GM18505 (cell line): Measurements from ENCODE around the gene ZNF628.

ENCODE experiments used
- ATAC-seq: cut with Tn5 transposase; IDR thresholded peaks from one replicate; pipeline ENCODE4 v1.9.1; 2021; ENCODE audit not compliant: unreplicated experiment
- POLR2A ChIP-seq: IDR thresholded peaks from 4 replicates; pipeline ENCODE4 v1.6.1; 2011; ENCODE audit warnings: borderline replicate concordance; ENCODE audit not compliant: insufficient read depth, insufficient read length; ENCODE audit errors: extremely low read depth

ZNF628 gene

GRCh38 chr19:55526216-55527196 is 50.1 kb downstream of the ZNF628 start:
- ATAC-seq, result no peak
- TF ChIP-seq POLR2A, result no peak

GRCh38 chr19:55527197-55528029 is 51.0 kb downstream of the ZNF628 start:
- no peak for ATAC-seq
- no peak for TF ChIP-seq POLR2A

GRCh38 chr19:55528030-55528803 is 51.8 kb downstream of the ZNF628 start:
- TF ChIP-seq POLR2A, result no peak
- ATAC-seq, result no peak

DNA sequence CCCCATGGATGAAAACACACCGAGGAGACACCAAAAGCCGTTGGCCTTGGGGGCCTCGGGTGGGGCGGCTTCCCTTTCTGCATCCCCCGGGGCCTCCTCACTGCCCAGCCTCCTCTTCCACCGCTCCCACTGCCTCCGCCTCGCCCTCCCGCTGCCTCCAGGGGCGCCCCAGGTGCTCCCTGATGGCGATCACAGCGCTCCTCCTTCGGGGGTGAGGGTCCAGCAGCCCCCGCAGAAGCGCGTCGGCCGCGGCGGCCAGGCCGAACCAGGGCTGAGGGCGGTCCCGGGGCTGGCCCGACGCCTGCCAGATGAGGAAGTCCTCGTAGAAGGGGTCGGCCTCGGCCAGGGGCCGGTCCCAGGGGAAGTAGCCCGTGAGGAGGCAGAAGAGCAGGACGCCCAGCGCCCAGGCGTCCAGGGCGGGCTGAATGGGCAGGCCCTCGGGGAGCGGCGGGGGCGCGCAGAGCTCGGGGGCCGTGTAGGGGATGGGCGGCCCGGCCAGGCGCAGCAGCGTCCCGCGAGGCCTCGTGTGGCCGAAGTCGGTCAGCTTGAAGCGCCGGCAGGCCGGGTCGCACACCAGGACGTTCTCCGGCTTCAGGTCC is 53.3 kb downstream of the ZNF628 start:
- no peak for ATAC-seq
- TF ChIP-seq POLR2A, result no peak

DNA sequence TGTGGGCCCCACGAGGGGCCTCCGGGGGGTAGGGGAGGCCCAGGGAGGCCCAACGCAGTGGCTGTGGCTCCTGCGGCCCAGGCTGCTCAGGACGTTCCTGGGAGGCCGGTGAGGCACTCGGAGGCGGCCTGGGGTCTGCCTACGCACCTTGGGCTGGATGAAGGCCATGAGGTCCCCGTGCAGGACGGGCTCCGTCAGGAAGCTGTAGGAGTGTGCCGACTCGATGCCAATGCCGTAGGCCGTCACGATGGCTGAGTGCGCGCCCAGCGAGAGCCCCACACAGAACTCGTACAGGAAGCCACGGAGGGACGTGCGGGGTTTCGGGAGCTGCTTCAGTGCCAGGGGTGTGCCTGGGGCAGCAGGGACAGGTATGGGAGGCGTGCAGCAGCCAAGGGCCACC is 54.6 kb downstream of the ZNF628 start:
- no peak for TF ChIP-seq POLR2A
- ATAC-seq, result no peak
